GM12892 (cell line): Measurements from ENCODE around the gene SLC35D2.

Experiments
- DNase-seq: peaks from one replicate; pipeline ENCODE4 v3.0.0; 2011; ENCODE audit not compliant: insufficient read length
- FAIRE-seq: peaks from 2 replicates; lab custom pipeline; 2011; peaks lifted over from hg19 to GRCh38; lab: Jason Lieb, UNC
- POLR2A ChIP-seq: IDR thresholded peaks from 2 replicates; pipeline ENCODE4 v1.6.1; 2011; ENCODE audit warnings: low read depth, low read length, control low read depth
- POLR2AphosphoS5 ChIP-seq: IDR thresholded peaks from 2 replicates; pipeline ENCODE4 v1.6.1; 2011; ENCODE audit warnings: low read depth, low read length, control low read depth
- TAF1 ChIP-seq: IDR thresholded peaks from 2 replicates; pipeline ENCODE4 v1.6.1; 2011; ENCODE audit warnings: low read depth, mild to moderate bottlenecking, control low read depth, low read length, borderline replicate concordance

SLC35D2 gene

GRCh38 chr9:96395964-96396363, 12.5 kb upstream of the SLC35D2 start:
- FAIRE-seq = no peak
- no peak for DNase-seq
- TF ChIP-seq POLR2A = no peak
- no peak for TF ChIP-seq TAF1
- no peak for TF ChIP-seq POLR2AphosphoS5

- FAIRE-seq (no peak), DNase-seq (no peak)
- TF ChIP-seq TAF1 (no peak), POLR2AphosphoS5 (no peak), POLR2A (no peak)
These were observed 11.5 kb upstream of the SLC35D2 start for GRCh38 chr9:96394832-96395496.

- no peak for FAIRE-seq
These were observed 8.8 kb upstream of the SLC35D2 start for GRCh38 chr9:96392263-96392662.

GRCh38 chr9:96391021-96391765, 7.7 kb upstream of the SLC35D2 start:
- DNase-seq (no peak), FAIRE-seq (no peak)
- TF ChIP-seq POLR2A (no peak), TAF1 (no peak)

More at GRCh38 chr9:96392263-96392662, 8.8 kb upstream of the SLC35D2 start:
- no peak for DNase-seq
- TF ChIP-seq POLR2A = no peak
- TF ChIP-seq TAF1 = no peak
- no peak for TF ChIP-seq POLR2AphosphoS5

GRCh38 chr9:96388144-96388543, 4.6 kb upstream of the SLC35D2 start:
- DNase-seq (no peak), FAIRE-seq (no peak)
- TF ChIP-seq TAF1 (no peak), POLR2AphosphoS5 (no peak), POLR2A (no peak)

GRCh38 chr9:96386157-96386556, 2.6 kb upstream of the SLC35D2 start:
- FAIRE-seq = no peak
- no peak for DNase-seq

GRCh38 chr9:96382839-96383164, 709 bp downstream of the SLC35D2 start:
- no peak for DNase-seq
- no peak for FAIRE-seq
- TF ChIP-seq TAF1 (no peak), POLR2A (no peak), POLR2AphosphoS5 (no peak)

More at GRCh38 chr9:96386157-96386556, 2.6 kb upstream of the SLC35D2 start:
- TF ChIP-seq TAF1 = no peak

GRCh38 chr9:96382175-96382574, 1.3 kb downstream of the SLC35D2 start:
- DNase-seq (no peak), FAIRE-seq (no peak)
- TF ChIP-seq POLR2AphosphoS5 = no peak
- no peak for TF ChIP-seq TAF1
- no peak for TF ChIP-seq POLR2A

- no peak for DNase-seq
- TF ChIP-seq TAF1 = no peak
- FAIRE-seq = no peak
These were observed 1.8 kb downstream of the SLC35D2 start for GRCh38 chr9:96381696-96382095.

- TF ChIP-seq TAF1 = no peak
- TF ChIP-seq POLR2A = no peak
- no peak for TF ChIP-seq POLR2AphosphoS5
- no peak for DNase-seq
- no peak for FAIRE-seq
These were observed 2.4 kb downstream of the SLC35D2 start for GRCh38 chr9:96381125-96381524.

GRCh38 chr9:96379461-96379860, 4.0 kb downstream of the SLC35D2 start:
- TF ChIP-seq POLR2A (no peak), TAF1 (no peak), POLR2AphosphoS5 (no peak)
- DNase-seq (no peak), FAIRE-seq (no peak)

GRCh38 chr9:96378187-96378586, 5.3 kb downstream of the SLC35D2 start:
- no peak for DNase-seq
- TF ChIP-seq POLR2AphosphoS5 = no peak
- no peak for TF ChIP-seq POLR2A
- no peak for TF ChIP-seq TAF1
- no peak for FAIRE-seq
